PFSK-1 (cell line): ENCODE measurements around the gene GMDS.

Source experiments
- FOXP2 ChIP-seq: optimal IDR thresholded peaks from 2 replicates; pipeline ENCODE3; 2011; ENCODE audit warnings: borderline replicate concordance, control low read depth, inconsistent platforms; ENCODE audit not compliant: insufficient read depth; ENCODE audit errors: extremely low read length, extremely low read depth
- POLR2AphosphoS5 ChIP-seq: IDR thresholded peaks from 2 replicates; pipeline ENCODE4 v1.6.1; 2012; ENCODE audit warnings: low read depth, mild to moderate bottlenecking, control low read depth, low read length, moderate library complexity
- SIN3A ChIP-seq: IDR thresholded peaks from 2 replicates; pipeline ENCODE4 v1.6.1; 2012; ENCODE audit warnings: mild to moderate bottlenecking, low read length, moderate library complexity, borderline replicate concordance; ENCODE audit not compliant: insufficient read depth
- TAF1 ChIP-seq: IDR thresholded peaks from 2 replicates; pipeline ENCODE4 v1.6.1; 2012; ENCODE audit warnings: low read length, control low read depth, borderline replicate concordance; ENCODE audit not compliant: insufficient read depth
- TF ChIP-seq, protein P1 (sequence below), 2 experiments: IDR thresholded peaks; 2 replicates each; pipeline versions ENCODE4 v1.6.1 to v1.8.0; 2011 to 2012; ENCODE audit warnings: low read depth in 2 of 2, low read length in 2 of 2, control low read depth in 1 of 2, inconsistent platforms in 1 of 2, mild to moderate bottlenecking in 1 of 2, moderate library complexity in 1 of 2; ENCODE audit not compliant: insufficient read depth in 1 of 2

The GMDS gene

DNA sequence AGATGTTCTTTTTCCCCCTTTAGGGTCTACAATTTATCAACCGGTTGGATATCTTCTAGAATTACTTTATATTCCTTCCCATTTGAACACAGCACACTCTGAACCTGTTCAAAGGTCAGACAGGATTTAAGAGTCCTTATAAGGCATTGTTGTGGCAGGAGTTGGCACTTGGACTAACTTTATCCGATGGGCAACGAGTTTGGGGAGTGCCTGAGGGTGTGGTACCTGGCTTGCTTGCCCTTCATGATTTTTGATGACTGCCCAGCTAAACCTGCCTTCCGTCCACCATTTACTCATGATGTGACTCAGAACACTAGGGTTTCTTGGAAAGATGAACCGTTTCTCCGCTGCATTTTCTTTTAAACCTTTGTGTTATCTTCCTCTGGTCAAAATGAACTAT lies 350.5 kb downstream of the GMDS start:
- no peak for TF ChIP-seq TAF1

DNA sequence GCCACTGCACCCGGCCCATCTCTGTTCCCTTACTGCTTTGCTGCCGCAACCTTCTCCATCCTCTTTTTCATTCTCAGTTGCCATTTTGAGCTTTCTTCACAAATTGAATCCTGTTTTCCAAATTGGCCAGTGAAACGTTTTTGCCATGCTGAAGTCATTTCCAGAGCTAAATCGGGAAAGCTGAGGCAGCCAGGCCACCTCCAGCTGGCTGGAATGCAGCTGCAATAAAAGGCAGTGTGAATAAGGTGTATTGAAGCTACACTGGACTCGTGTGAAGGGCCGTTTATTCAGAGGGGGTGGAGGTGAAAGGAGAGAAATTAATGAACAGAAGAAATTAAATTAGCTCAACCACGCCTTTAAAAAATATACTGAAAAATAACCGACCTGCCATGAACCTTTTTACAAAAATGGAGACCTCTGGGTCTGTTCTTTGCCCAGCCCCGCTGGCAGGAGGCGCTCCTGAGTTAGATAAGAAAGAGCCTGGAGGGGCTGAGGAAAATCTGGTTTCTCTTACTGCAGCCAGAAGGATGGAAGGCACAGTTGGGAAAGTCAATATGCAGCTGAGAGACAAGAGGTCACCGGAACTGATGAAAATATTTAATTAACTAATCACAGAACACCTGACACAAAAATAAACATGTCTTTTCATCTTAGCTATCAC lies 351.8 kb downstream of the GMDS start:
- TF ChIP-seq, protein P1, sequence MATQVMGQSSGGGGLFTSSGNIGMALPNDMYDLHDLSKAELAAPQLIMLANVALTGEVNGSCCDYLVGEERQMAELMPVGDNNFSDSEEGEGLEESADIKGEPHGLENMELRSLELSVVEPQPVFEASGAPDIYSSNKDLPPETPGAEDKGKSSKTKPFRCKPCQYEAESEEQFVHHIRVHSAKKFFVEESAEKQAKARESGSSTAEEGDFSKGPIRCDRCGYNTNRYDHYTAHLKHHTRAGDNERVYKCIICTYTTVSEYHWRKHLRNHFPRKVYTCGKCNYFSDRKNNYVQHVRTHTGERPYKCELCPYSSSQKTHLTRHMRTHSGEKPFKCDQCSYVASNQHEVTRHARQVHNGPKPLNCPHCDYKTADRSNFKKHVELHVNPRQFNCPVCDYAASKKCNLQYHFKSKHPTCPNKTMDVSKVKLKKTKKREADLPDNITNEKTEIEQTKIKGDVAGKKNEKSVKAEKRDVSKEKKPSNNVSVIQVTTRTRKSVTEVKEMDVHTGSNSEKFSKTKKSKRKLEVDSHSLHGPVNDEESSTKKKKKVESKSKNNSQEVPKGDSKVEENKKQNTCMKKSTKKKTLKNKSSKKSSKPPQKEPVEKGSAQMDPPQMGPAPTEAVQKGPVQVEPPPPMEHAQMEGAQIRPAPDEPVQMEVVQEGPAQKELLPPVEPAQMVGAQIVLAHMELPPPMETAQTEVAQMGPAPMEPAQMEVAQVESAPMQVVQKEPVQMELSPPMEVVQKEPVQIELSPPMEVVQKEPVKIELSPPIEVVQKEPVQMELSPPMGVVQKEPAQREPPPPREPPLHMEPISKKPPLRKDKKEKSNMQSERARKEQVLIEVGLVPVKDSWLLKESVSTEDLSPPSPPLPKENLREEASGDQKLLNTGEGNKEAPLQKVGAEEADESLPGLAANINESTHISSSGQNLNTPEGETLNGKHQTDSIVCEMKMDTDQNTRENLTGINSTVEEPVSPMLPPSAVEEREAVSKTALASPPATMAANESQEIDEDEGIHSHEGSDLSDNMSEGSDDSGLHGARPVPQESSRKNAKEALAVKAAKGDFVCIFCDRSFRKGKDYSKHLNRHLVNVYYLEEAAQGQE (IDR thresholded peaks at IDR 0.05; ENCODE audit: insufficient read depth in 1 of 2, low read depth in 2 of 2, low read length in 2 of 2): no peak
- TF ChIP-seq POLR2AphosphoS5 (no peak), TAF1 (no peak), SIN3A (no peak), FOXP2 (no peak)

DNA sequence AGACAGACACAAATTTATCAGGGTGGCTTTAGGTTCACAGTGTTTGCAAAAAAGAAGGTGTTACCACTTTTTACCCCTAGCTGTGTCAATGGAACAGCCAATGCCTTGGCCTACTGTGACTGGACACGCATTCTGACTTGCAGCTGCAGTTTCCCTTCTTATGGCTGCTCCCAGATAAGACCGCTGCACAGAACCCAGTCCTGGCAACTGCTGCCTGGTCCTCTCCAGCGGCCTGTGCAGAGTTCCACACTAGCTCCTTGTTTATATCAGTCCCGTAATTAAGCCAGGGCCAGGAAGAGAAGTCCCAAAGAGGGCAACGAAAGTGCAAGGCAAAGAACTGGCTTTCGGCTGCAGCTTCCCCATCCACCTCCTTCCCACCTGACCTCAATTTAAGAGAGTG lies 352.7 kb downstream of the GMDS start:
- TF ChIP-seq TAF1: no peak

DNA sequence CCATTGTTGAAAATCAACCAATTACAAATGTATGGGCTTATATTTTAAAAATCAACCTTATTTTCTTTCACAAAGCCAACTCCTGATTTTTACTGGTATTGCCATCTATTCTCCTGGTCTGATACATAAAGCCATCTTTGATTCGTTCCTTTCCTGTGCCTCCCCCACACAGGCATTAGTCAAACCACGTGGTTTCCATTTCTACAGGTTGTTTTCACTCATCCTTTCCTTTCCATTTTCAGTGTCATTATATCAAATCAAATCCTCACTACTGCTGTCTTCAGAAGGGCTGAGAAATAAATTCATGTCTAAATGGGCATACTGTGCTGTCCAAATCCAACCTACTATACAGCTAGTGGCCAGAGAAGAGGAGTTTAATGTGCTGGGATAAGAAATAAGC lies 354.4 kb downstream of the GMDS start:
- TF ChIP-seq, protein P1 (IDR thresholded peaks at IDR 0.05; ENCODE audit: insufficient read depth in 1 of 2, low read depth in 2 of 2, low read length in 2 of 2): no peak
- TF ChIP-seq TAF1: no peak
- no peak for TF ChIP-seq FOXP2

DNA sequence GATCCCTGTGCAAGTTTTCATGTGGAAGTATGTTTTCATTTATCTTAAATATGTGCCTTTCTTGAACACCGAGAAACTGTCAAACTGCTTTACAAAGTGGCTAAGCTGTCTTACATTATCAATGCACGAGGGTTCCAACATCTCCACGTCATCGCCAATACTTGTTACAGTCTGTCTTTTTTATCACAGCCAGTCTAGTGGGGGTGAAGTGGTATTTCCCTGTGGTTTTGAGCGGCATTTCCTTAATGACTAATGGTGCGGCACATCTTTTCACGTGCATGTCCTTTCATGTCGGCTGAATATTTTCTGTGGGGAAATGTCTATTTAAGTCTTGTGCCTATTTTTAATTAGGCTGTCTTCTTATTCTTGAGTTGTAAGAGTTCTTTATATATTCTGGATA lies 355.3 kb downstream of the GMDS start:
- no peak for TF ChIP-seq TAF1

DNA sequence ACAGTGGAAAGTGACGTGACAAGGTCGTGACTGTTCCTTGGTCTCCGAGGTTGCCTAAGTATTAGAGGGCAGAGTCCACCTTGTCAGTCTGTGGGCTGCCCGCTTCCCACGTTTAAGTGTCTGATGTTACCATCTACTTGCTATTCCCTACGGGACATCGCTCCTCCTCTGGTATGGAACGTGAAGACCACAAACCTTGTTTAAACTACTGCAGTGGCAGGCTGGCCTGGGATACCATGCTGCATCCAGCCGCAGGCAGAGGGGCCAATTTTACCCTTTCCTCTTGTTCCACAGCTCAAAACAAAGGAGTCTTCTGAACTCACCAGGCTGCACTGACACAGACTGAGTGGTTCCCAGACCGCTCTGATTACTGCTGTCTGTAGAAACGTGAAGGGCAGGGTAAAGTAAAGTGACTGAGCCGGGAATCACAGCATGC lies 359.8 kb downstream of the GMDS start:
- TF ChIP-seq TAF1 (no peak), POLR2AphosphoS5 (no peak), FOXP2 (no peak), SIN3A (no peak)
- TF ChIP-seq, protein P1 (IDR thresholded peaks at IDR 0.05; ENCODE audit: insufficient read depth in 1 of 2, low read depth in 2 of 2, low read length in 2 of 2): no peak

DNA sequence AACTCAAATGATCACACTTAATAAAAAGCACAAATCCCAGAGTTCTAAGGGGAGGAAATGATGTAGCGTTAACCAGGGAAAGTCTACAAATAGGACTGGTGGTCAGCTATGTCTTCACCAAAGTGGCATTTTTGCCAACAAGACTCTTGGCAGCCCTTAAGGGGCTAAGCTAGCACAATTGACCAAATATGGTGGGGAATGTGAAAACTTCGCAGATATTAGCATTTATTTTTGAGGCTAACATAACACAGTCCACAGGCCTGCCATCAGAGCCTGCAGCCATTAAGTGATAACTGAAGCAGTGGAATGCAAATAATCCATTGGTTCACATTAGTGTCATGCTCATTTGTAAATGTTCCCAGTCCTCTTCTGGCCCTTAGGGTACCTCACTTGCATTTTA lies 361.1 kb downstream of the GMDS start:
- TF ChIP-seq SIN3A (no peak), POLR2AphosphoS5 (no peak), TAF1 (no peak), FOXP2 (no peak)
- TF ChIP-seq, protein P1 (IDR thresholded peaks at IDR 0.05; ENCODE audit: insufficient read depth in 1 of 2, low read depth in 2 of 2, low read length in 2 of 2): no peak
